GM23338 (cell line): ENCODE data around the gene PROKR2. TPM values are rescaled to one million over a fixed set of nuclear protein-coding genes. Genes with fewer than 3 reads are reported as not detected.

Source experiments
- ATAC-seq: fragments of 200-7000 bp; cut with Tn5 transposase; 3 replicates; pipeline ENCODE4 v1.9.1; 2020
- DNase-seq: peaks from one replicate; pipeline ENCODE4 v3.0.0-alpha.2; 2015; ENCODE audit warnings: low spot score
- H2AFZ ChIP-seq: fragments of 200-600 bp; sonication (generic); 2 replicates; pipeline ENCODE4 v1.8.0; 2016; ENCODE audit warnings: antibody characterized with exemption, mild to moderate bottlenecking, moderate library complexity
- H3F3A ChIP-seq: fragments of 200-600 bp; sonication (generic); replicated peaks from 2 replicates; pipeline ENCODE4 v1.8.0; 2017; ENCODE audit warnings: antibody characterized with exemption, mixed run types, low read depth
- H3K27ac ChIP-seq: fragments of 200-600 bp; sonication (generic); 2 replicates; pipeline ENCODE4 v1.6.1; 2016; ENCODE audit warnings: low read depth
- H3K27me3 ChIP-seq: fragments of 200-600 bp; sonication (generic); 2 replicates; pipeline ENCODE4 v1.8.0; 2016; ENCODE audit warnings: mild to moderate bottlenecking, mixed run types, moderate library complexity; ENCODE audit not compliant: insufficient read depth
- H3K36me3 ChIP-seq: fragments of 200-600 bp; sonication (generic); 2 replicates; pipeline ENCODE4 v1.8.0; 2016; ENCODE audit warnings: mild to moderate bottlenecking; ENCODE audit not compliant: insufficient read depth
- H3K4me1 ChIP-seq: fragments of 200-600 bp; sonication (generic); 2 replicates; pipeline ENCODE4 v1.8.0; 2016; ENCODE audit warnings: mild to moderate bottlenecking, moderate library complexity; ENCODE audit not compliant: insufficient read depth
- H3K4me2 ChIP-seq: fragments of 200-600 bp; sonication (generic); 2 replicates; pipeline ENCODE4 v1.7.1; 2017; ENCODE audit warnings: mixed run types
- H3K4me3 ChIP-seq: fragments of 200-600 bp; sonication (generic); 2 replicates; pipeline ENCODE4 v1.6.1; 2016; ENCODE audit warnings: mixed run types
- H3K79me2 ChIP-seq: fragments of 200-600 bp; sonication (generic); replicated peaks from 2 replicates; pipeline ENCODE4 v1.8.0; 2017; ENCODE audit warnings: mild to moderate bottlenecking; ENCODE audit not compliant: insufficient read depth
- H3K9me2 ChIP-seq: fragments of 200-600 bp; sonication (generic); 2 replicates; pipeline ENCODE4 v1.8.0; 2017; ENCODE audit not compliant: insufficient read depth
- H4K20me1 ChIP-seq: fragments of 200-600 bp; sonication (generic); replicated peaks from 2 replicates; pipeline ENCODE4 v1.8.0; 2017; ENCODE audit warnings: mild to moderate bottlenecking; ENCODE audit not compliant: insufficient read depth
- H3K27ac Mint-ChIP-seq: 2 replicates; pipeline ENCODE4 v1.8.0; 2020; ENCODE audit warnings: inconsistent platforms, mild to moderate bottlenecking, moderate library complexity, mixed read lengths
- H3K27me3 Mint-ChIP-seq: 3 replicates; pipeline ENCODE4 v1.8.0; 2022; ENCODE audit warnings: low read depth, mild to moderate bottlenecking, moderate library complexity, mixed read lengths, inconsistent platforms; ENCODE audit not compliant: insufficient read depth, poor library complexity
- H3K36me3 Mint-ChIP-seq: 3 replicates; pipeline ENCODE4 v1.8.0; 2021; ENCODE audit warnings: low read depth, mild to moderate bottlenecking, inconsistent platforms, moderate library complexity, mixed read lengths
- H3K4me1 Mint-ChIP-seq: 3 replicates; pipeline ENCODE4 v1.8.0; 2020; ENCODE audit warnings: mild to moderate bottlenecking, inconsistent platforms, mixed read lengths
- H3K4me3 Mint-ChIP-seq: 3 replicates; pipeline ENCODE4 v1.8.0; 2021; ENCODE audit warnings: moderate library complexity, mild to moderate bottlenecking, inconsistent platforms, mixed read lengths
- H3K9me3 Mint-ChIP-seq: 3 replicates; pipeline ENCODE4 v1.8.0; 2020; ENCODE audit warnings: moderate library complexity, mild to moderate bottlenecking, inconsistent platforms, mixed read lengths
- CTCF ChIP-seq, 2 experiments: fragments of 200-600 bp in 1 of 2; sonication (generic) in 1 of 2; conservative IDR thresholded peaks; 2 replicates each; pipeline versions ENCODE4 v1.5.1 to v1.6.1; 2016 to 2017; ENCODE audit warnings: antibody characterized with exemption in 2 of 2, low read depth in 2 of 2, mild to moderate bottlenecking in 2 of 2, moderate library complexity in 1 of 2
- STAT1 ChIP-seq: IDR thresholded peaks from one replicate; pipeline ENCODE4 v1.6.1; 2016; ENCODE audit warnings: antibody characterized with exemption; ENCODE audit not compliant: unreplicated experiment
- ZNF331 ChIP-seq: fragments of 250-450 bp; sonication (Bioruptor Pico); IDR thresholded peaks from 2 replicates; pipeline ENCODE4 v1.5.0; 2020; ENCODE audit warnings: low read depth, mild to moderate bottlenecking, moderate library complexity
- ZNF462 ChIP-seq: fragments of 250-450 bp; sonication (Bioruptor Pico); IDR thresholded peaks from 2 replicates; pipeline ENCODE4 v1.5.0; 2020; ENCODE audit warnings: mild to moderate bottlenecking, moderate library complexity
- polyA plus RNA-seq: library from polyadenylated mRNA; unstranded; fragments of >200 nt; fragmentation: Nextera tagmentation; extraction: Ambion mirVana; gene quantifications from 2 replicates; pipeline ENCODE4 v1.2.1, GENCODE V29; 2016
- total RNA-seq: library from RNA; depleted of rRNA; stranded (reverse); fragments of >200 nt; shearing (Covaris generic); gene quantifications from 2 replicates; pipeline ENCODE4 v1.2.3, GENCODE V29; 2014

Gene PROKR2
- total and polyA plus RNA-seq, 2 experiments from 2014 or later: 1.9 to 5.9 TPM

- TF ChIP-seq ZNF462 (CRISPR knock-in tag) (no peak), ZNF331 (CRISPR knock-in tag) (no peak), CTCF (conservative IDR thresholded peaks at IDR 0.05; ENCODE audit: low read depth in 2 of 2) (no peak), STAT1 (no peak)
Measured at GRCh38 chr20:5364136-5364821, 47.5 kb upstream of the PROKR2 start (continued).

- H3K36me3 ChIP-seq: no peaks in the 10 kb centered on the region
- no peak for DNase-seq
- ATAC-seq: no peak
- Mint-ChIP-seq H3K36me3 (peaks cover 21% of the 10 kb centered on the region; the same call in 2 of the 3 replicates), H3K9me3 (peaks cover 39% of the 10 kb centered on the region), H3K4me1 (peaks cover 18% of the 10 kb centered on the region), H3K4me3 (no peak overlapping the region), H3K27ac (no peak overlapping the region), H3K27me3 (no peaks in the 10 kb centered on the region)
- H2AFZ ChIP-seq: no peak overlapping the region
- H3F3A ChIP-seq: no peaks in the 10 kb centered on the region
- no peaks in the 10 kb centered on the region for H3K9me2 ChIP-seq
- no peak overlapping the region for H3K27ac ChIP-seq
- no peak for TF ChIP-seq CTCF (conservative IDR thresholded peaks at IDR 0.05; ENCODE audit: low read depth in 2 of 2)
- H3K27me3 ChIP-seq: no peaks in the 10 kb centered on the region
- 0 out of 2 replicates have a peak, but pooled peaks cover 5% of the 10 kb centered on the region for H3K4me1 ChIP-seq
- H3K4me3 ChIP-seq: no peak overlapping the region
- no peaks in the 10 kb centered on the region for H4K20me1 ChIP-seq
- H3K79me2 ChIP-seq: no peaks in the 10 kb centered on the region
- no peak overlapping the region for H3K4me2 ChIP-seq
Measured at GRCh38 chr20:5362771-5363170, 46.0 kb upstream of the PROKR2 start.
